GM21390 (cell line): ENCODE data around the gene FA2H.
A peak's percentile ranks its signal among the peaks of the same experiment; 100 is the strongest.
"Not testable (repeated sequence)": the region's sequence is repeated elsewhere in the genome, so short reads cannot be mapped to it uniquely, and the experiment has no call there.

Experiments used
- ATAC-seq: cut with Tn5 transposase; IDR thresholded peaks from one replicate; pipeline ENCODE4 v1.9.1; 2021; ENCODE audit not compliant: unreplicated experiment

FA2H gene

GRCh38 chr16:74725651-74726455, 48.8 kb downstream of the FA2H start:
- ATAC-seq = no peak

DNA sequence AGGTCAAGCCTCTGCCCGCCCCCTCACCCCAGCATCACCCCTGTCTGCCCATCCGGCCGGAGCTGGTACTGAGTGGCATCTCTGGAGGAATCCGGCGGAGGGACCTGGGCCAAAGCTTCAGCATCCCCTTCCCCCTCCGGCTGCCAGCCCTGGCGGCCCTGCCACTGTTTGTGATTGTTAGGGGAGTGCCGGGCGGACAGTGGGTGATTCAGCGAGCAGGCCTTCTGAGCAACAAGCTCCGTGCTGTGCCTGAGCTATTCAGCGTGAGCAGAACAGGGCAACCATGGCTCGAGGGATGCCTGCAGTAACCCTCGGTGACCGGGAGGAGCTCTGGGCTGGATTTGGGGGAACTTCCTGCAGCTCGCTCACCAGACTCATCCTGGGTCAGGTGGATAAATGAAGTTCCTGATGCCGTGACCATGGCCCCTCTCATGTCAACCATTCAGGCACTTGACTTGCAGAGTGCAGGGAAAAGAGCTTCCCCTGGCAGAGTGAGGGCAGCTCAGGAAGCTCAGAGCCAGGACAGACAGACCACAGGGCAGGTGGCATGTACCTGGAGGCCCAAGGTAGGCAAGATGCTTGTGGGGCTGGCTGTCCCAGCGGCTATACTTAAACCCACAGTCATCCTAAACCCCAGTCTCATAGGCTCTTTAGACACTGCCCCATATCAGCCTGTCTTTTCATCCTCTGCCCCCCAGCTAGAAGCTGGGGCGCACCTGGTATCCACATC, 49.6 kb downstream of the FA2H start:
- ATAC-seq = no peak

DNA sequence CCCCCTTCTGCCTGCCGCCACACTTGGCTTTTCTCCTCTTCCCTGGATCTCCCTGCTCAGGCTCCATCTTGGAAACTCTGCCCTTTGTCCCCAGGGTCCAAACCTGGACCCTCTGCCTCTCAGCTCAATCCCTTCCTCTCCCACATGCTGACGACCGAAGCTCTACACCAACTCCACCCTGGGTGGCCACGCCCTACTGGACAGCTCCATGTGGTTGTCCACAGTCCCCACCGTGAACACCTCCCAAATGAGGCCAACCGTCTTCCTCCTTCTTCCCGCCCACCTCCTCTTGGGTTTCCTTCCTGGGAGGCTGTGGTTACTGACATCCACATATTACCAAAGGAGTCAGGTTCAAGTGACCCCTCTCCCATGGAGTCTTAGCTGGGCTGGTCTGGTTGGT, 51.4 kb downstream of the FA2H start:
- no peak for ATAC-seq

- not testable (repeated sequence) for ATAC-seq
Measured at GRCh38 chr16:74722156-74722555, 52.5 kb downstream of the FA2H start.

DNA sequence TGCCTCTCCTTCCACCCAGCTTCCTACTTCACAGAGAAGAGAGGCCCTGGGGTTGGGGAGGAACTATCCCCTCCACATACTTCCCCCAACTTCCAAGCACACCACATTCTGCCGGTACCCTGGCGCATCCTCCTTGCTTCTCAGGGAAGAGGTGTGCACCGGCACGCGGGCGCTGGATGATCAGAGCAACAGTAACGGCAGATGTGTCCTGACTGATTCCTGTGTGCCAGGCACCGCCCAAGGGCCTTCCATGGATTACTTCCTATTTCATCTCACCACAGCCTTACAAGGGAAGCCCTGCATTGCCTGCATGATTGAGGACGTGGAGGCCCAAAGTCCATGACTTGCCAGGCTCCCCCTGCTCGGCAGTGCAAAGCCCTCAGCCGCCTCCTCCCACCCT, 52.9 kb downstream of the FA2H start:
- no peak for ATAC-seq

DNA sequence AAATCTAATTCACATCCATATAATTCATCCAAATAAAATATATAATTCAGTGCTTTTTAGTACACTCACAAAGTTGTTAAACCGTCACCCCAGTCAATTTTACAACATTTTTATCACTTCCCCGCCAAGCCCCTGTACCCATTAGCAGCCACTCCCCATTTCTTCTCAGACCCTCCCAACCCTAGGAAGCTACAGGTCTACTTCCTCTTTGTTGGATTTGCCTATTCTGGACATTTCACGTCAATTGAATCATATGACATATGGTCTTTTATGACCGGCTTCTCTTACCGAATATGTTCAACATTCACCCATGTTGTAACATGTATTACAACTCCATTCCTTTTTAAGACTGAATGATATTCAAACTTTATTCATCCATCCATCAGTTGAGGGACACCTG, 54.0 kb downstream of the FA2H start:
- no peak for ATAC-seq

GRCh38 chr16:74718741-74719610, 55.6 kb downstream of the FA2H start:
- no peak for ATAC-seq

GRCh38 chr16:74718140-74718539, 56.5 kb downstream of the FA2H start:
- no peak for ATAC-seq

DNA sequence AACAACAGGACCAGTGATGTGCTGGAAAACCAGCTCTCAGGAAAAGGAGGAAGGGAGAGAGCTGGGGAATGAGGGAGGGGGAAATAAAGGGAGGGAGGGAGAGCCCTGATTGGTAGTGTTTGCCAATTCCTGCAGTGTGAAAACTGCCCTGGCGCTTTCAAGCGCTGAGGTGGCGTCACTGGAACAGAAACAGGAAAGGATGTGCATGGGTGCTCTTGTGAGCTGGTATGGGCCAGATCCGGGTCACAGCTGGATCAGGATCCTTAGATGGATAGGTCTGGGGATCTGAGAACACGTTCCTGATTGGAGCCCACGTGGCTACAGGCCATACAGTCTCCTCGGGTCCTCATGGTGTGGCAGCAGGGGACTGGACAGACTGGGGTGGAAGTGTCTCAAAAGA, 57.3 kb downstream of the FA2H start:
- no peak for ATAC-seq

DNA sequence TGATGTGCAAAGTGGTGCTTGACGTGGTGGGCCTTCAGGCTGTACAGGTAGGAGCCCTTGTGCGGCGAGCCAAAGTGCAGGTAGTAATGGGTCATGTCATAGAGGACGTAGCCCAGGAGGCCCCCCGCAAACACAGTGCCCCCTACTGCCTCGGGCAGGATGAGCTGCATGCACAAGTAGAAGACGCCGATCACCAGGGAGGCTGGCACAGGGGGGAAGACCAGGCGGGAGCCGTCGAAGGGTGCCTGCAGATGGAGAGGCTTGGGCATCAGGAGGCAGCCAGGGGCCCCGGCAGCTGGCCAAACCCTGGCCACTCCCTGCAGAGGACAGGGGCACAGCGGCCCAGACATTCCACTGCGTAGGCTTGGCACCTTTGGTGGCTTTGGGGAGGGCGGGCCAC, 58.3 kb downstream of the FA2H start:
- ATAC-seq = no peak

DNA sequence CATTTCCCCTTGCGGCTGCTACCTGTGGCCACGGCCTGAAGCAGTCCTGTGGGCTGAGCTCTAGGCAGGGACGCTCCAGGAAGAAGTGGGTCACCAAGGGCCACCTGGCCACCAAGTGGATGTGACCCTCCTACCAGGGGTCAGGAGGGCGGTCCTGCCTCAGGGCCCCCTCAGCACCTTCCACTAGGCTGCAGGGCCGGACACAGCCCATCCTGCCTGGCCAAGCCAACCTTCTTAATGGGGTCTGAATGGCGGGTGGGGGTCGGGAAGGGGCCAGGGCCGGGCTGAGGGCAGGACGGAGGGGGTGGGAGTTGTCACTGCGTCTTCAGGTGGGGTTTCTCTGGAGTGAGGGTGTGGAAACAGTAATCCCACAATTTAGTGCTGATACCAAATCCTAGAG, 60.7 kb downstream of the FA2H start:
- no peak for ATAC-seq

DNA sequence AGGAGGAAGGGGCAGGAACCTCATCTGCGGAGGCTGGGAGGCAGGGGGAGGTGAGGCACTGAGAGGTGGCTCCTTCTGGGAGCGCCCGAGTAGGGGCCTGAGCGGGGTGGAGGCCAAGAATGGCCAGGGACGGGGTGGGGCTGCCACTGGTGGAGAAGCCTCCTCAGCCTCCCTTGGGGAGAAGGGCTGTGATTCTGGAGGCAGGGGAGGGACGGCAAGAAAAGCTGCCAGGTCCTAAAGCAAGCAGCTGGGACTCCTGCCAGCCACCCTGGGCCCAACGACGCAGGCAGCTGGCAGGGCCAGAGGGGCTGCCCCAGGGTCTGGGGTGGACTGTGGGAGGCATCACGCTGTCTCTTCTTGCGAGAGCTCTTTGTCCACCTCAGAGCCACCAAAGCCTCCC, 61.3 kb downstream of the FA2H start:
- ATAC-seq = no peak

DNA sequence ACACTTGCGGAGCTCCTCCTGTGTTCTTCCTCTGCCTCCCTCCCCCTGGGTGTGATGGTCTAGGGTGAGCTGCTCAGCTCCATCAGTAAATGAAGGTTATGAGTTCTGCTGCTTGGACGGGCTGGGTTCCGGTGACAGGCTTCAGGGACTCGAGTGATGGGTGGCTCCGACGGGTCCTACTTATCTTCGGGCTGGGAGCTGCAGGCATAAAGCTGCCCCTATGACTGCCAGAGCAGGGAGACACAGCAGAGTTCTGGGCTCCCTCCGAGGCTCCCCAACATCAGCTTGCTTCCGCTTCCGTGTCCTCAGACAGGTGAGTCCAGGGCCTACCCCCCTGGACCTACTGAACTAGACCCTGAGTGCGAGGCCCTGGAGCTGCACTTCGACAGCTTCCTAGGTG, 62.7 kb downstream of the FA2H start:
- ATAC-seq = no peak

- ATAC-seq = no peak
Measured at GRCh38 chr16:74710401-74710800, 64.2 kb downstream of the FA2H start.

DNA sequence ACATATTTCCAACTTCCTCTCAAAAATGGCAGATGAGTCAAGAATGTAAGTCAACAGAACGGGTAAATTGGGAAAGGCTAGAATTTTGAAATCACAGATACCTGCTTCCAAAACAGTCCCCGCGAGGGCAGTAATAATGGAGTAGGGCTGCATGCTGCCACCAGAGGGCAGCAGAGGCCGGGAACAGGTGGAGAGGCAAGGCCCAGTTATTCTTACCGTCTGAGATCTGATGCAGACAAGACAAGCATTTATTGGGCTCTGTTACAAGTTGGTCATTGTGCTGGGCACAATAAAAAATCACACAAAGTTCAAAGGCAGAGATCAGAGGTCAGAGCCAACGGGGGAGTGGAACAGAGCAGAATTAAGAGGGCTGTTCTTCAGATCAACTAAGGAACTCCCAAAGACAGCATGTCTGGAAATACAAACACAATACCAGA, 65.2 kb downstream of the FA2H start:
- peak; percentile 89 for ATAC-seq

- ATAC-seq = peak; percentile 48
Measured at GRCh38 chr16:74700438-74701225, 74.0 kb downstream of the FA2H start, which contains the start of gene MLKL. MLKL (minus strand) TSS chr16:74700862; CDS start chr16:74695757, 5,105 bp downstream.

GRCh38 chr16:74700116-74700437, 74.5 kb downstream of the FA2H start:
- ATAC-seq = no peak

GRCh38 chr16:74699666-74700065, 75.0 kb downstream of the FA2H start:
- no peak for ATAC-seq

DNA sequence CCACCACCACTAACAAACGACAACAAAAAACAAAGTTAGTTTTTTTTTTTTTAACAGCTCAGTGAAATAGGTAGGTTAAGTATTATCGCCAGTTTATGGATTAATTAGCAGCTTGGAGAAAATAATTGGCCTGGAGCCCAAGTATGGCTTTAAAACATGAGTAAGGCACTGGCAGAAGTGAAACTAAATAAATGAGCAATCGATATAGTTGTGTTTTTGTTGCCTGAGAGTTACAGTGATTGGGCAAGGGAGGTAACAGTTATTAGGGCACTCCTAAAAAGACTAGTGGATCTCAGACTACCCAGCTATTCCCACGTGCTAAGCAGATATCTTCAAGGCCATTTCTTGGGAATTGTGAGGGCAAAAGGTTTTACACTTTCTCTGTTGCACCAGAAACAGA, 76.4 kb downstream of the FA2H start:
- no peak for ATAC-seq
